ACHN (cell line): ENCODE measurements around the gene ITPKC.
"Not testable (repeated sequence)": the region's sequence is repeated elsewhere in the genome, so short reads cannot be mapped to it uniquely, and the experiment has no call there.

ENCODE experiments used
- DNase-seq: peaks from one replicate; pipeline ENCODE4 v3.0.0-alpha.2; 2015
- in situ Hi-C: cut with HindIII; loops from 2 replicates; pipeline ENCODE4 v1.10.0; 2017; ENCODE audit warnings: low sequenced_read_pairs, low pct_ligation_motif_present, low pct_unique_long_range_greater_than_20kb

The ITPKC gene

GRCh38 chr19:40705950-40706619, 10.8 kb upstream of the ITPKC start:
- in situ Hi-C loops, result no loop called here
- no peak for DNase-seq

GRCh38 chr19:40707615-40708014, 9.3 kb upstream of the ITPKC start:
- no peak for DNase-seq
- in situ Hi-C loops, result no loop called here

- DNase-seq, result no peak
- in situ Hi-C loops, result no loop called here
Observed at GRCh38 chr19:40709817-40710216, 7.1 kb upstream of the ITPKC start.

- in situ Hi-C loops, result no loop called here
- DNase-seq, result no peak
Observed at GRCh38 chr19:40713939-40714338, 3.0 kb upstream of the ITPKC start.

- in situ Hi-C loops, result no loop called here
- peak; percentile 92 for DNase-seq
Observed at GRCh38 chr19:40714441-40715299, 2.2 kb upstream of the ITPKC start.

GRCh38 chr19:40716031-40716481, 856 bp upstream of the ITPKC start:
- peak; percentile 80 for DNase-seq
- in situ Hi-C loops, result no loop called here

GRCh38 chr19:40717325-40717879, 490 bp downstream of the ITPKC start:
- DNase-seq, result peak; percentile 13
- in situ Hi-C loops, result no loop called here

GRCh38 chr19:40717880-40718773, 1.2 kb downstream of the ITPKC start:
- in situ Hi-C loops, result no loop called here
- peak; percentile 4 for DNase-seq

GRCh38 chr19:40718774-40719391, 2.0 kb downstream of the ITPKC start:
- peak; percentile 34 for DNase-seq

GRCh38 chr19:40719414-40719894, 2.5 kb downstream of the ITPKC start:
- DNase-seq, result no peak
- in situ Hi-C loops, result no loop called here

More at GRCh38 chr19:40718774-40719391, 2.0 kb downstream of the ITPKC start:
- in situ Hi-C loops, result no loop called here

- in situ Hi-C loops, result no loop called here
- DNase-seq, result no peak
Observed at GRCh38 chr19:40721140-40721486, 4.2 kb downstream of the ITPKC start.

- no peak for DNase-seq
- in situ Hi-C loops, result no loop called here
Observed at GRCh38 chr19:40721936-40722661, 5.2 kb downstream of the ITPKC start.

GRCh38 chr19:40723661-40724254, 6.8 kb downstream of the ITPKC start:
- no peak for DNase-seq
- in situ Hi-C loops, result no loop called here

GRCh38 chr19:40724315-40724714, 7.4 kb downstream of the ITPKC start:
- no peak for DNase-seq
- in situ Hi-C loops, result no loop called here

- in situ Hi-C loops, result no loop called here
- DNase-seq, result no peak
Observed at GRCh38 chr19:40724855-40725254, 7.9 kb downstream of the ITPKC start.

- no peak for DNase-seq
- in situ Hi-C loops, result no loop called here
Observed at GRCh38 chr19:40726279-40726678, 9.4 kb downstream of the ITPKC start.

- DNase-seq, in situ Hi-C loops: not testable (repeated sequence)
Observed at GRCh38 chr19:40730065-40730464, 13.2 kb downstream of the ITPKC start.
